GM20000 (cell line): ENCODE results near the gene FAM222B.

Experiments used
- DNase-seq: peaks from one replicate; pipeline ENCODE4 v3.0.0; 2012; ENCODE audit warnings: low spot score
- TF ChIP-seq, protein P1 (sequence below): IDR thresholded peaks from 2 replicates; pipeline ENCODE4 v1.5.1; 2012; ENCODE audit warnings: mild to moderate bottlenecking, control low read depth; ENCODE audit errors: extremely low read depth, missing control alignments

FAM222B gene

DNA sequence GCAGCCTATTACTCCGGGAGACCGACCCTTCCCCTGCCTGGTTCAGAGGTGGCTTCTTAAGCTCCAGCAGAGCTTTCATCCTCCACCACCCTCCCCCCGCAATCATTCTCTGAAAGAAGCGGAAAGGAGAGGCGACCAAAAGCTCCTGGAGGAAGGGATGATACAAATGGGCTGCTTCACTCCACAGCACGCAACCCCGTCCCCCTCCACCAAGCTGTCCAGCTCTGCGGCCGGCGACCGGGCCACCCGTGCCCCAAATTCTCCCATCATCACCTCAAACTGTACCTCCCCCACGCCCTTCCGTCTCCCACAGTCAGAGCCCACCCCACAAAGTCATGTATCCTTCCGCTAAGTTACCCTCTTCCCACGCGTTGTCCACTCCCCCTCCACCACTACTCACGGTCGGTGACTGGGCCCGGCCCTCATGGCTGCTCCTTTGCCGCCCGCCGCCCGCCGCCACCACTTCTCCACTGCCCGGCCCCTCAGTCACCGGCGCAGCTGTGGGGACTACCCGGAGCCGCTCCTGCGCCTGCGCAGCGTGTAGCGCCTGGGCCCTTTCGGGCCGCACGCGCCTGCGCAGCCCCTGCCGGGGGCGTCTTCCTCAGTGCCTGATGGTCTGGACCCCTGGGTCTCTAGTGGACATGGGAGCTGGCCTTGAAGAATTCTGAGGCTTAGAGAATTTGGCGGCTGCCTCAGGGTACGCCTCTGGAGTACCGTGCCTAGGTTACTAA is at the start of gene FAM222B:
Gene FAM222B (minus strand): TSS at position 509 of the 731 bp plus-strand sequence. CDS start 76,123 bp downstream, outside the sequence.
- TF ChIP-seq, protein P1, sequence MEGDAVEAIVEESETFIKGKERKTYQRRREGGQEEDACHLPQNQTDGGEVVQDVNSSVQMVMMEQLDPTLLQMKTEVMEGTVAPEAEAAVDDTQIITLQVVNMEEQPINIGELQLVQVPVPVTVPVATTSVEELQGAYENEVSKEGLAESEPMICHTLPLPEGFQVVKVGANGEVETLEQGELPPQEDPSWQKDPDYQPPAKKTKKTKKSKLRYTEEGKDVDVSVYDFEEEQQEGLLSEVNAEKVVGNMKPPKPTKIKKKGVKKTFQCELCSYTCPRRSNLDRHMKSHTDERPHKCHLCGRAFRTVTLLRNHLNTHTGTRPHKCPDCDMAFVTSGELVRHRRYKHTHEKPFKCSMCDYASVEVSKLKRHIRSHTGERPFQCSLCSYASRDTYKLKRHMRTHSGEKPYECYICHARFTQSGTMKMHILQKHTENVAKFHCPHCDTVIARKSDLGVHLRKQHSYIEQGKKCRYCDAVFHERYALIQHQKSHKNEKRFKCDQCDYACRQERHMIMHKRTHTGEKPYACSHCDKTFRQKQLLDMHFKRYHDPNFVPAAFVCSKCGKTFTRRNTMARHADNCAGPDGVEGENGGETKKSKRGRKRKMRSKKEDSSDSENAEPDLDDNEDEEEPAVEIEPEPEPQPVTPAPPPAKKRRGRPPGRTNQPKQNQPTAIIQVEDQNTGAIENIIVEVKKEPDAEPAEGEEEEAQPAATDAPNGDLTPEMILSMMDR = no peak
- DNase-seq = peak; percentile 96

GRCh38 chr17:28892024-28892423 is 49.4 kb upstream of the FAM222B start:
- peak; percentile 38 for DNase-seq
- TF ChIP-seq, protein P1 = no peak

GRCh38 chr17:28891201-28891600 is 48.6 kb upstream of the FAM222B start:
- DNase-seq = no peak
- TF ChIP-seq, protein P1 = no peak

DNA sequence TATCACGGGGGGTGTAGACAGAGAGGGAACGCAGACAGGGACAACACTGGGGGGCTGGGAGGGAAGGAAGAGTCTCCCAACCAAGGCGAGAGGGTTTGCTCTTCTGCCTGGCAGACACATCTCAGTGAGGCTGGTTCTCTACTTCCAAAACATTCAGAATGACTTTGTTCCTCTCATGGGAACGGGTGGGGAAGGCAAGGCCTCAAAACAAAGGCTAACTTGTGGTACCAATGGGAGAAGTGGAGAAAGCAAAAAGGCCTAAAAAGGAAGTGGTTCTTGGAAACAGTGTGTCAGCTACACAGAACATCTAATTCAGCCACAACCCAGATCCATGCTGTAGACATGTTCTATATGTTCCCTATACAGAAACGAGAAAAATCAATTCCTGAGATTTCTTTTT is 47.4 kb upstream of the FAM222B start:
- DNase-seq = no peak
- TF ChIP-seq, protein P1 = no peak

DNA sequence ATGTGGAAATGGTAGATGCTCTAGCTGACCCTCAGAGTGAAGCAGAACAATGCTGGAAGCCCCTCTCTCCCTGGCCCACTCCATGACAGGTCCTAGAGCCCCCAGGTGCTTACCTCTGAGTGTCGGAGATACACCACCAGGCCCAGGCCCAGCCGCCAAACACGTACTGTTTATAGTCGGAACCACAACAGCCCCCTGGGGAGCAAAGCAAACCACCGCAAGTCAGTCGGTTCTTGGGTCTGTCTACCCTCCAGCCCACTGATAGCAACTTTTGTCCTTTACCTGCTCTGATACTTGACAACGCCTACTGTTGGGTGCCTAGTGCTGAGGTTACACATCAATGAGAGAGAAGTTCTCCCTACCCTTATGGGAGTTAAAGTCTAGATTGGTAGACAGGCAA is 46.2 kb upstream of the FAM222B start:
- TF ChIP-seq, protein P1 = no peak
- no peak for DNase-seq

- TF ChIP-seq, protein P1 = no peak
- DNase-seq = no peak
Observed at GRCh38 chr17:28887871-28888471, 45.4 kb upstream of the FAM222B start.

GRCh38 chr17:28885951-28886350 is 43.4 kb upstream of the FAM222B start:
- TF ChIP-seq, protein P1 = no peak
- DNase-seq = no peak
